Transverse colon (tissue), 3 donors: Measurements from ENCODE around the gene ATG101.
A peak's percentile ranks its signal among the peaks of the same experiment; 100 is the strongest.

Experiments
- EP300 ChIP-seq: sonication (generic); formaldehyde crosslinking; IDR thresholded peaks from one replicate; pipeline ENCODE4 v1.6.1; 2017; ENCODE audit warnings: antibody characterized with exemption, low read depth
- POLR2A ChIP-seq: fragments of 450-650 bp; IDR thresholded peaks from one replicate; pipeline ENCODE4 v1.6.1; 2016; ENCODE audit warnings: antibody characterized with exemption, mild to moderate bottlenecking, moderate library complexity
- TF ChIP-seq, protein P1 (sequence below), 5 experiments: fragments of 200-600 bp in 3 of 5; fragments of 450-650 bp in 2 of 5; sonication (generic) in 3 of 5; IDR thresholded peaks; 1 replicate in 2 of 5; 2 replicates in 3 of 5; pipeline ENCODE4 v1.5.1; 2016 to 2017; ENCODE audit warnings: antibody characterized with exemption in 5 of 5, inconsistent platforms in 3 of 5, mild to moderate bottlenecking in 2 of 5, moderate library complexity in 1 of 5

DNA sequence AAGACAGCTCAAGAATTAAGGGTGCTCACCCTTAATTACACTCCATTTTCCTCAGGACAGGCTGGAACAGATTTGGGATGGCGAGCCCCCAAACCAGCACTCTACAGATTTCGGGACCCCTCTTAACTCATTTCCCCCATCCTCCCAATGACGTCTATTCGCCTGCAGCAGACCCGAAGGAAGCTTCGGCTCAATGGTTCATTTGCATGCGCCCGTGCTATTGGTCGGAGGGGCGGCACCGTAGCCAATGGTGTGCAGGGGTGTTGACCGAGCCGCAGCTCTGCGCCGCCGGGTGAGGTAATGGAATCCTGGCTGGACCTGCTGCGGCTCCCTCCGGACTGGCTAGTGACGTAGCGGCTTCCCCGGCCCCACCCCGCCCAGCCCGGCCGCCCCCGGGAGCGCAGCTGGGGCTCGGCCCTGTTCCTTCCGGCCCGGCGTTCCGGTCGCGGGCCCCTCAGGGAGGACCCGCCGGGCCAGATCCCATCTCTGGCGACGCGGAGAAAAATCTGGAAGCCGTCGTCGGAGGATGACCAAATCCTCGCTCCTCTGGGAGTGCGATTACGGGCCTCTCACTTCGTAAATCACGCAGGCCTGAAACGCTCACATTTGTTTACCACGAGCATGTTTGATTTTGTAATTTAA lies 36.9 kb upstream of the ATG101 start:
- TF ChIP-seq, protein P1, sequence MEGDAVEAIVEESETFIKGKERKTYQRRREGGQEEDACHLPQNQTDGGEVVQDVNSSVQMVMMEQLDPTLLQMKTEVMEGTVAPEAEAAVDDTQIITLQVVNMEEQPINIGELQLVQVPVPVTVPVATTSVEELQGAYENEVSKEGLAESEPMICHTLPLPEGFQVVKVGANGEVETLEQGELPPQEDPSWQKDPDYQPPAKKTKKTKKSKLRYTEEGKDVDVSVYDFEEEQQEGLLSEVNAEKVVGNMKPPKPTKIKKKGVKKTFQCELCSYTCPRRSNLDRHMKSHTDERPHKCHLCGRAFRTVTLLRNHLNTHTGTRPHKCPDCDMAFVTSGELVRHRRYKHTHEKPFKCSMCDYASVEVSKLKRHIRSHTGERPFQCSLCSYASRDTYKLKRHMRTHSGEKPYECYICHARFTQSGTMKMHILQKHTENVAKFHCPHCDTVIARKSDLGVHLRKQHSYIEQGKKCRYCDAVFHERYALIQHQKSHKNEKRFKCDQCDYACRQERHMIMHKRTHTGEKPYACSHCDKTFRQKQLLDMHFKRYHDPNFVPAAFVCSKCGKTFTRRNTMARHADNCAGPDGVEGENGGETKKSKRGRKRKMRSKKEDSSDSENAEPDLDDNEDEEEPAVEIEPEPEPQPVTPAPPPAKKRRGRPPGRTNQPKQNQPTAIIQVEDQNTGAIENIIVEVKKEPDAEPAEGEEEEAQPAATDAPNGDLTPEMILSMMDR (IDR thresholded peaks at IDR 0.05): no peak
- TF ChIP-seq POLR2A (peak; percentile 74), EP300 (peak; percentile 41)
